Measurements from ENCODE around the gene CFAP73.

The CFAP73 gene

DNA sequence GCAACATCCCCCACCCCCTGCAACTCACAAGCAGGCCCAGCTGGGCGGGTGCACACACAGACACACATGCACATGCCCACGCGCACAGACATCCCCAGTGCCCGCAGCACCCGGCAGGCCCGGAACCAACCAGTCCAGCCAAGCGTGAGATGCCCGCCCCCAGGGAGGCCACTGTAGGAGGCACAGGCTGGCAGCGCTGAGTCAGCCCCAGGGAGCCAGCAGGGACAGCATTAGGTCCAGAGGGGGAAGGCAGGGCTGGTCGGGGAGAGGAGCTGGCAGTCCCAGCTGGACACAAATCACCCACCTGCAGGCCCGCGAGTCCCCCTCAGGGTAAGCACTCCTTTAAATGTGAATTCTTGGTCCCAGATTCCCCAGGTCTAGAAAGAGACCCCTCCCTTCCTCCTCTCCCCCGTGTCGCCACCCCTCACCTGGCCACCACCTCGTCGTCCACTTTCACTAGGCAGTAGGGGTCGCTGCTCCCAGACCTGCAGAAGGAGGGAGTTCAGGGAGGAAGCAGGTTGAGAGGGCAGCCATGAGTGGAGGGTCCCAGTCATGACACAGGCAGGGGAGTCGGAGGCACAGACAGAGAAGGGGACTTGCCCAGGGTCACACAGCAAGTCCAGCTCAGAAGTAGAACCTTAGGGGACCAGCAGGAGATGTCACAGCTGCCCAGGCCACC lies 18.9 kb upstream of the CFAP73 start:
- no peak overlapping the region for H3K4me3 ChIP-seq (ENCODE audit: low read depth, low read length)
- in situ Hi-C loops (cut with HindIII; ENCODE audit: low sequenced_read_pairs), result no loop called here
- DNase-seq (ENCODE audit: low read depth, low spot score), result no peak
- TF ChIP-seq, protein P1, sequence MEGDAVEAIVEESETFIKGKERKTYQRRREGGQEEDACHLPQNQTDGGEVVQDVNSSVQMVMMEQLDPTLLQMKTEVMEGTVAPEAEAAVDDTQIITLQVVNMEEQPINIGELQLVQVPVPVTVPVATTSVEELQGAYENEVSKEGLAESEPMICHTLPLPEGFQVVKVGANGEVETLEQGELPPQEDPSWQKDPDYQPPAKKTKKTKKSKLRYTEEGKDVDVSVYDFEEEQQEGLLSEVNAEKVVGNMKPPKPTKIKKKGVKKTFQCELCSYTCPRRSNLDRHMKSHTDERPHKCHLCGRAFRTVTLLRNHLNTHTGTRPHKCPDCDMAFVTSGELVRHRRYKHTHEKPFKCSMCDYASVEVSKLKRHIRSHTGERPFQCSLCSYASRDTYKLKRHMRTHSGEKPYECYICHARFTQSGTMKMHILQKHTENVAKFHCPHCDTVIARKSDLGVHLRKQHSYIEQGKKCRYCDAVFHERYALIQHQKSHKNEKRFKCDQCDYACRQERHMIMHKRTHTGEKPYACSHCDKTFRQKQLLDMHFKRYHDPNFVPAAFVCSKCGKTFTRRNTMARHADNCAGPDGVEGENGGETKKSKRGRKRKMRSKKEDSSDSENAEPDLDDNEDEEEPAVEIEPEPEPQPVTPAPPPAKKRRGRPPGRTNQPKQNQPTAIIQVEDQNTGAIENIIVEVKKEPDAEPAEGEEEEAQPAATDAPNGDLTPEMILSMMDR (IDR thresholded peaks at IDR 0.05; ENCODE audit: low read depth, low read length), result peak; percentile 13

DNA sequence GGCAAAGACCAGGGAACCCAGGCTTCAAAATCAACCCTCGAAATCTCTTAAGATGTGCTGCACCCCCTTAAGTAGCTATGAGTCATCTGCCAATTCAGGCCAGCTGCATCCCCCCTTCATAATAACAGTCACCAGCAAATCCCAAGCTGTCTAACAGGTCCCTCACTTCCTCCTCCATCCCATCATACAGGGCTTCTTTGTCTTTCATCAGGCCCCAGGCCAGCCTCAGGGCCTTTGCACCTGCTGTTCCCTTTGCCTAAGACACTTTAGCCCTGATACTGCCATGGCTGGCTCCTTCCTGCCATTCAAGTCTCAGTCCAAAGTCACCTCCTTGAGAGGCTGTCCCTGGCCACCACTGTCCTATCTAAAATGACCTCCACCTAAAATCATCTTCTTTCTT lies 18.0 kb upstream of the CFAP73 start:
- TF ChIP-seq, protein P1 (IDR thresholded peaks at IDR 0.05; ENCODE audit: low read depth, low read length), result no peak
- in situ Hi-C loops (cut with HindIII; ENCODE audit: low sequenced_read_pairs), result no loop called here
- no peak for DNase-seq (ENCODE audit: low read depth, low spot score)

DNA sequence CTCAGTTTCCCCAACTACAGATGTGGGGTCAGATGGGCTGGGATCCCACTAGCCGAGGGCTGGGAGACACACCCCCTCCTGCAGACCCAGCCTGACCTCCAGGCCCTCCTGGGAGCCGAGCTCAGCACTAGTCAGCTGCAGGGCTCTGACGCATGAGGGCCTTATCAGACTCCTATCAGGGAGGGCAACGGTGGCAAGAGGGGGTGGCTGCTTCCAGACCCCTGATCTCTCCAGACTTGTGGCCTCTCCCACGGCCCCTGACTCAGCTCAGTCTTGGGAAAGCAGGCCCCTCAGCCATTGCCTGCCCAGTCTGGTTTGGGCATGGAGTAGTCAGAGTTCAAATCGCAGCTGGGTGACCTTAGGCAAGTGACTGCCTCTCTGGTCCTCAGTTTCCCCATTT lies 16.5 kb upstream of the CFAP73 start:
- no peak overlapping the region for H3K4me3 ChIP-seq (ENCODE audit: low read depth, low read length)
- no peak for DNase-seq (ENCODE audit: low read depth, low spot score)
- in situ Hi-C loops (cut with HindIII; ENCODE audit: low sequenced_read_pairs), result no loop called here
- TF ChIP-seq, protein P1 (IDR thresholded peaks at IDR 0.05; ENCODE audit: low read depth, low read length), result no peak

More for the DNA sequence above, 18.0 kb upstream of the CFAP73 start:
- H3K4me3 ChIP-seq (ENCODE audit: low read depth, low read length), result no peak overlapping the region

DNA sequence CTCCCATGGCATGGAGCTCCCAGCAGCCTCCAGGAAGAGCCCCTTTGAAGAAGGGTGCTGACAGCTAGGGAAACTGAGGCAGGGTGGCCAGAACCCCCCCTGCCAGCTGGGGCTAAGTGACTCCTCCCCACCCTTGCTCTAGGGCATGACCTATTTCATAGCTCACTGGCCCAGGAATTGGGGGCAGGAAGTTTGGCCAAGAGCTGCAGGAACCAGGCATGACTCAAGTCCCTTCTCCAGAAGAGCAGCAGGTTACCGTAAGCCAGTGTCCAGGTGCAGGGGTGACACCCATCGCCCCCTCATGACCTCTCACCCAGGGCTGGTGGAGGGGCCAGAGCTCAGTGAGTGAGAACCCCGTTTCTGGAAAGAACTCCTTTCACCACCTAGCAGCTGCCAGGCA lies 15.9 kb upstream of the CFAP73 start:
- TF ChIP-seq, protein P1 (IDR thresholded peaks at IDR 0.05; ENCODE audit: low read depth, low read length), result no peak
- H3K4me3 ChIP-seq (ENCODE audit: low read depth, low read length), result no peak overlapping the region
- DNase-seq (ENCODE audit: low read depth, low spot score), result no peak
- in situ Hi-C loops (cut with HindIII; ENCODE audit: low sequenced_read_pairs), result no loop called here

DNA sequence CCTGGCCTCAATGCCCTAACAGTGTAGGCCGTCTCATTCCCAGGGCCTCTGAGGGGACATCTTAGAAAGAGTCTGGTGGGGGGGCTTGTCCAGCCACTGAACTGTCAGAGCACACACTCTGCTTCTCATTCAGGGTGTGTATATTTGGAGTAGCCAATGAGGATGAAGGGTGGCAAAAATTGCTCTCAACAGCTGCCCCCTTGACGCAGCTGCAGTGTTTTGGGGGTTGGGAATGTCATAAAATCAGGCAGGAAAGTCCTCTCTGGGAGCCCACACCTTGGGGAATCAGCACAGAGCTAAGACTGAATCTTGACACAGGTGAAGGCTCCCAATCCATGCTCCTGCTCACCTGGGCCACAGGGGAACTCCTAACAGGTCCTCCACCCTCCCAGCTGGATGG lies 15.5 kb upstream of the CFAP73 start:
- TF ChIP-seq, protein P1 (IDR thresholded peaks at IDR 0.05; ENCODE audit: low read depth, low read length), result no peak
- in situ Hi-C loops (cut with HindIII; ENCODE audit: low sequenced_read_pairs), result no loop called here
- no peak for DNase-seq (ENCODE audit: low read depth, low spot score)
- H3K4me3 ChIP-seq (ENCODE audit: low read depth, low read length), result no peak overlapping the region

DNA sequence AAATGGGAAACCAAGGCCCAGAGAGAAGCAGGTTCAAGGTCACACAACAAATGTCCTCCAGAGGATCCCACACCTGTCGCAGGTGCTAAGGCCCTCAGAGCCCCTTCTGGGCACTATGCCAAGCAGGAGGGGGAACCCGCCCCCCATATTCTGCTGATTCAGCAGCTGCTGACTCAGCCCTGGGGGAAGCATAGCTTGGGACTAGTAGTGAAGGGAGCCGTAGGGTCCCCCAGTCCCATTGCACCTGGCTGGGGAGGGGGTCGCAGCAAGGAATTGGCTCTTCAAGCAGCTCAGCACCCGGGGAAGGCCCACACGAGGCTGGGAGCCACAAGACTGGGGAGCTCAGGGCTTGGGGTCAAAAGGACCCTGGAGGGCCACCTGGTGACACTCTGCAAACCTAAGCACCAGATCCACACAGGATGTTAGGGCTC lies 15.0 kb upstream of the CFAP73 start:
- TF ChIP-seq, protein P1 (IDR thresholded peaks at IDR 0.05; ENCODE audit: low read depth, low read length), result no peak
- no peak overlapping the region for H3K4me3 ChIP-seq (ENCODE audit: low read depth, low read length)
- no peak for DNase-seq (ENCODE audit: low read depth, low spot score)
- in situ Hi-C loops (cut with HindIII; ENCODE audit: low sequenced_read_pairs), result no loop called here

All from astrocyte of the spinal cord (primary cell).